ENCODE results near the gene LMOD1.
"Not testable (repeated sequence)": the region's sequence is repeated elsewhere in the genome, so short reads cannot be mapped to it uniquely, and the experiment has no call there.

Gene LMOD1

GRCh38 chr1:201946224-201946908 lies at the start of gene LMOD1:
LMOD1 (minus strand) TSS chr1:201946548; CDS start chr1:201946340, 208 bp downstream.
- DNase-seq (ENCODE audit: low read depth), result no peak

- no peak for DNase-seq (ENCODE audit: low read depth)
Measured at GRCh38 chr1:201990427-201990826, 44.1 kb upstream of the LMOD1 start.

GRCh38 chr1:201989354-201990128 lies 43.2 kb upstream of the LMOD1 start:
- DNase-seq (ENCODE audit: low read depth), result no peak

- DNase-seq (ENCODE audit: low read depth), result no peak
Measured at GRCh38 chr1:201988601-201989000, 42.3 kb upstream of the LMOD1 start.

DNA sequence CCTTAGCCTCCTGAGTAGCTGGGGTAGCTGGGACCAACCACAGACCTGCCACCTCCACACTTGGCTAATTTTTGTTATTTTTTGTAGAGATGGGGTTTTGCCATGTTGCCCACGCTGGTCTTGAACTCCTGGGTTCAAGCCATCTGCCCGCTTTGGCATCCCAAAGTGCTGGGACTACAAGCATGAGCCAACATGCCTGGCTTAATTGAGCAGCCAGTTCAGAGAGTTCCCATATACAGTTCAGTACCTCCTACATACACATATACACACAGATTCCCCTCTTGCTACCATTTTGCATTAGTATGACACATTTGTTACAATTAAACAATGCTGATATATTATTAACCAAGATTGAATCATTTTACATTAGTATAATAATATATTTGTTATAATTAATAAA lies 39.0 kb upstream of the LMOD1 start:
- DNase-seq (ENCODE audit: low read depth), result no peak

DNA sequence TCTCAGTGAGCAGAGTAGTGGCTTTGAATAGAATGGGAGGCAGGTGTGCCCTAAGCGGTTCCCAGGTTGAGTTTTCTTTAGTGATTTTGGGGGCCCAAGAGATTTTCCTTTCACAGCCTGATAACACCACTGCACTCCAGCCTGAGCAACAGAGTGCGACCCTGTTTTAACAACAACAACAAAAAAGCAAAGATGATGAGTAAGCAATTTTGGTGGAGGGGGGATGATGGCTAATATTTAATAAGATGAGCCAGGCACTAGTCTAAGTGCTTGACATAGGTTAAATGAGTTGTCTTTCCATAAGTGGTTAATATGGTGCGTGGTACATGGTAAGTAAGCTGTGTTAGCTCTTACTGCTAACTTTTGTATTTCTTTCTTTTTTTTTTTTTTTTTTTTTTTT lies 38.1 kb upstream of the LMOD1 start:
- no peak for DNase-seq (ENCODE audit: low read depth)

DNA sequence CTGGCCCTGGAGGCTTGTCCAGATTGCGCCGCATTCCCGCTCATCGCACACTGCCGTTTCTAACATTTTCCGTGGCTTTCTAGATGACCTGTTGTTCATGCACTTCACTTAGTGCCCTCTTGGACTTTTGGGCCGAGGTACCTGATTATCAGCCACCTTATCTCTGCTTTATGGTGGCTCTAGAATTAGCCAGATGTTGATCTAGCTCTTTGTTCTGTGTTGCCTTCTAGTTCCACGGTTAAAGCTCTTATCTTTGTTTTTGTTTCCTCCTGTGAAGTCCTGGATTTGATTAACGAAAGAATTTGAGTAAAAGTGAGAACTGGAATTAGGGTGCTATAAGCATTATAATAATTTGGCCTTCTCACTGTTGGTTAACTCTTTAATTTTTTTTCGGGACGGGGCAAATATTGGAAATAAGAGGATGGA lies 37.0 kb upstream of the LMOD1 start:
- DNase-seq (ENCODE audit: low read depth), result no peak

DNA sequence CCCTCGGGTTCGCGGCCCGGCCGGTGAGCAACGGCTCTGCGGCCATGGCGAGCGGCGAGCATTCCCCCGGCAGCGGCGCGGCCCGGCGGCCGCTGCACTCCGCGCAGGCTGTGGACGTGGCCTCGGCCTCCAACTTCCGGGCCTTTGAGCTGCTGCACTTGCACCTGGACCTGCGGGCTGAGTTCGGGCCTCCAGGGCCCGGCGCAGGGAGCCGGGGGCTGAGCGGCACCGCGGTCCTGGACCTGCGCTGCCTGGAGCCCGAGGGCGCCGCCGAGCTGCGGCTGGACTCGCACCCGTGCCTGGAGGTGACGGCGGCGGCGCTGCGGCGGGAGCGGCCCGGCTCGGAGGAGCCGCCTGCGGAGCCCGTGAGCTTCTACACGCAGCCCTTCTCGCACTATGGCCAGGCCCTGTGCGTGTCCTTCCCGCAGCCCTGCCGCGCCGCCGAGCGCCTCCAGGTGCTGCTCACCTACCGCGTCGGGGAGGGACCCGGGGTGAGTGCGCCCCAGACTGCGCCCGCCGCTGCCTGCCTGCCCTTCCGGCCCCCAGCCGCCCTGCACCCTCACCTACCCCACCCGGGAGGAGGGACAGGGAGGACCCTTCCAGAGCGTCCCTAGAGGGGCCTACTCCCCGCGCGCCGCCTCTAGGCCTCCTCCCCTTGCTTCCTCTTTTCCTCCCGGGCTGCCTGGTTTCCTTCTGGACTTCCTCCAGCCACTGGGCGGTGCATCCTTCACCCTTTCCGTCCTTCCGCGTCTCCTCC lies 36.5 kb upstream of the LMOD1 start, which contains the start of gene RNPEP:
Gene RNPEP (plus strand): TSS at position 26 of the 757 bp plus-strand sequence. CDS start 19 bp downstream, at position 45.
- DNase-seq (ENCODE audit: low read depth), result peak; percentile 73

DNA sequence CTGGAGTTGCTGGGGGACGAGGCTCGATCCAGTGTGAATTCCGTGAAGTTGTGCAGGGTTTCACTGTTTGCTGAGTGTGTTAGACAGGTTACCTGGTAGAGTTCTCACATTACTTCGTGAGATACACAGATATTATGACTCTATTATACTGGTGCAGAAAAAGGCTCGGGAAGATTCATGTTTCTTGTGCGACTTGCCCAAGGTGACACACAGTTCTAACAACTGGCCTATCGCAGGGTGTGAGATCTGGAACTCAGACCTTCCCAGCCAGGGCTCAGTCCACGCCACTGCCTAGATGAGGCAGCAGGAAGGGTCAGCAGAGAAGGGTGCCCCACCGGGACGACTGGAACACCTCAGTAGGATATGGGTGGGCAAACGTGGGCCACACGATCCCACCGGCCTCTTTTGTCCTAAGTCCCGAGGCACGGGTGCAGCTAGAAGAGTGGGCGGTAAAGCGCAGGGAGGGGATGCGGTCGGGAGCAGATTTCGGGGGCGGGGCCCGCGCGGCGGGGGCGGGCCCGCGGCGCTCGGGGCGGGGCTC lies 35.8 kb upstream of the LMOD1 start:
- no peak for DNase-seq (ENCODE audit: low read depth)

DNA sequence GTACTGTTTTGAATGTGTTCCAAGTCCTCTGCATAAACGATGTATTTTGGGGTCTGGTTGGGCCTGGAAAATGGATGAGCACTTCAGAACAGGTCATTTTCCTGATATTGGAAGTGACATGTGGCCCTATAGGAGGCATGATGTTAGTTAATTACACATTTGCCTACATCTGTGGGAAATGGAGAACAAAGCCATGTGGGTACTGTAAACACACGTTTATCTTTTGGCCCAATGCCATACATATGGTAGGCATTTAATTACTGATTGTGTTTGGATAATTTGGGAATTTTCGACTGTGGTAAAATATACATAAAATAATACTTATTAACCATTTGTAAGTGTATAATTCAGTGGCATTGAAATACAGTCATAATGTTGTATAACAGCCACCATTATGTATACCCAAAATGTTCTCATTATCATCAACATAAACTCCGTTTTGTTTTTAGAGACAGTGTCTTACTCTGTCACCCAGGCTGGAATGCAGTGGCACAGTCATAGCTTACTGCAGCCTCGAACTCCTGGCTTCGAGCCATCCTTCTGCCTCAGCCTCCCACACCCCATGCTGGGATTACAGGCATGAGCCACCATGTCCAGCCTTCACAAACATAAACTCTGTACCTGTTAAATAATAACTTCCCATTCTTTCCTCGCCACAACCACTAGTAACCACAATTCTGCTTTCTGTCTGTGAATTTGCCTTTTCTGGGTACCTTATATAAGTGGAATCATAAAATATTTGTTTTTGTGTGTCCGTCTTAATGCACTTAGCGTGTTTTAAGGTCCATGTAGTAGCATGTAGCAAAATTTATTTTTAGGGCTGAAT lies 24.2 kb upstream of the LMOD1 start:
- no peak for DNase-seq (ENCODE audit: low read depth)

- no peak for DNase-seq (ENCODE audit: low read depth)
Measured at GRCh38 chr1:201968202-201968925, 22.0 kb upstream of the LMOD1 start.

GRCh38 chr1:201966171-201966570 lies 19.8 kb upstream of the LMOD1 start:
- DNase-seq (ENCODE audit: low read depth), result no peak

- DNase-seq (ENCODE audit: low read depth), result no peak
Measured at GRCh38 chr1:201964261-201964660, 17.9 kb upstream of the LMOD1 start.

GRCh38 chr1:201962382-201962781 lies 16.0 kb upstream of the LMOD1 start:
- DNase-seq (ENCODE audit: low read depth), result not testable (repeated sequence)

- no peak for DNase-seq (ENCODE audit: low read depth)
Measured at GRCh38 chr1:201958348-201958747, 12.0 kb upstream of the LMOD1 start.

DNA sequence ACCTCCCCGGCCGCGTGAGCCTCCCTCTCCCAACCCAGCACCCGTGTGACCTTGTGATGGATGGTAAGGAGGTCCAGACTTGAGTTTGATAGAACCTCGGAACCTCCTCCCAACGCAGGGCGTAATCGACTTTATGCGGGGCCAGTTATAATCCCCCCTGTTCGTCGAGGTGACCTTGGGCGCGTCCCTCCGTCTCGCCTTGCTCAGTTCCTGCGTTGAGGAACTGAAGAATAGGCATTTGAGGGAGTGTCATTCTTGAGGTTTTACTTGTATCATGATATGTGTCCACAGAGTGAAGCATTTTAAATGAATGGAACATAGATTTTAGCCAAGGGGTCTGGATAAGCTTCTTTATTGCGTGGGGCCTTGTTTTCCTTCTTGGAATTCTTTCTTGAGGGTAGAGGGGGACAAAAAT lies 9.4 kb upstream of the LMOD1 start:
- DNase-seq (ENCODE audit: low read depth), result no peak

GRCh38 chr1:201955009-201955728 lies 8.8 kb upstream of the LMOD1 start, which contains the start of gene TIMM17A:
TIMM17A (plus strand) TSS chr1:201955503; CDS start chr1:201955527, 24 bp downstream.
- peak; percentile 98 for DNase-seq (ENCODE audit: low read depth)

- DNase-seq (ENCODE audit: low read depth), result no peak
Measured at GRCh38 chr1:201954263-201955008, 8.1 kb upstream of the LMOD1 start.

DNA sequence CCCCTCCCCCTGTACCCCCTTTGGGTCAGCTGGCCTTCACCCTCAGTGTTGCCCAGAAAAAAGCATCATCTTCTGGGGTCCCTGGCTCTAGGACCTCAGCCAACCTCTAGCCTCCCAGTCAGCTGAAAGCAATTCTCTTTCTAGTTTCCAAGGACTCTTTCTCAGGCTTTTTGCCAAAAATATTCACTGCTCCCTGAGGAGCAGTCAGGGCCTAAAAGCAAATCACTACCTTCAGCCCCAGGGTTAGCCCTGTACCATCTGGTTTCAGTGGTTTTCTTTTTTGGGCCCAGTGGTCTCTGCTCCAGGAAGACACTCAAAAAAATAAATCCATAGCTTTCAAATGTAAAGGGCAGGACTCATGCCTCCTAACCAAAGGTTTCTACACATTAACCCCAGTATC lies 3.1 kb upstream of the LMOD1 start:
- DNase-seq (ENCODE audit: low read depth), result no peak
